Endothelial cell (in vitro differentiated cells): ENCODE results near the gene TMOD2. TPM values are rescaled to one million over a fixed set of nuclear protein-coding genes. Genes with fewer than 3 reads are reported as not detected.

ENCODE experiments used
- DNase-seq: peaks from one replicate; pipeline ENCODE4 v3.0.0; 2021; ENCODE audit warnings: low spot score
- H3K27ac Mint-ChIP-seq: one replicate; pipeline ENCODE4 v1.8.0; 2021; ENCODE audit warnings: mixed read lengths, inconsistent platforms; ENCODE audit not compliant: unreplicated experiment
- H3K27me3 Mint-ChIP-seq: one replicate; pipeline ENCODE4 v1.8.0; 2021; ENCODE audit warnings: mild to moderate bottlenecking, moderate library complexity, mixed read lengths, inconsistent platforms; ENCODE audit not compliant: unreplicated experiment
- H3K36me3 Mint-ChIP-seq: one replicate; pipeline ENCODE4 v1.8.0; 2021; ENCODE audit warnings: mild to moderate bottlenecking, low read depth, mixed read lengths, inconsistent platforms; ENCODE audit not compliant: unreplicated experiment
- H3K4me1 Mint-ChIP-seq: one replicate; pipeline ENCODE4 v1.8.0; 2021; ENCODE audit warnings: mild to moderate bottlenecking, mixed read lengths, inconsistent platforms; ENCODE audit not compliant: unreplicated experiment
- H3K4me3 Mint-ChIP-seq: one replicate; pipeline ENCODE4 v1.8.0; 2021; ENCODE audit warnings: mild to moderate bottlenecking, mixed read lengths, inconsistent platforms; ENCODE audit not compliant: unreplicated experiment
- H3K9me3 Mint-ChIP-seq: one replicate; pipeline ENCODE4 v1.8.0; 2021; ENCODE audit warnings: mixed read lengths, inconsistent platforms; ENCODE audit not compliant: unreplicated experiment
- CTCF ChIP-seq: fragments of 200-600 bp; sonication (generic); IDR thresholded peaks from one replicate; pipeline ENCODE4 v1.5.0; 2021; ENCODE audit warnings: antibody characterized with exemption; ENCODE audit not compliant: unreplicated experiment
- total RNA-seq: library from RNA; stranded (reverse); fragmentation: NEBNext Ultra II Directional; extraction: Animal tissue kit (Norgen Biotek cat#: 25700); gene quantifications from one replicate; pipeline ENCODE4 v1.2.1, GENCODE V29; 2021; ENCODE audit not compliant: unreplicated experiment

Gene TMOD2
- total RNA-seq, 1 donor from 2014 or later, result 118 TPM

- Mint-ChIP-seq H3K4me3 (peak overlapping the region; percentile 26), H3K9me3 (no peaks in the 10 kb centered on the region), H3K27ac (no peak overlapping the region), H3K4me1 (no peaks in the 10 kb centered on the region), H3K27me3 (no peaks in the 10 kb centered on the region), H3K36me3 (peaks cover 37% of the 10 kb centered on the region)
- no peak for DNase-seq
- no peak for TF ChIP-seq CTCF
These were observed 113.9 kb downstream of the TMOD2 start for GRCh38 chr15:51865317-51865716.

Other genes with a start within 250 kb of the TMOD2 start
- gene DMXL2, start 128.8 kb upstream of the TMOD2 start, total RNA-seq, result 33.1 TPM
- gene SCG3, start 70.1 kb upstream of the TMOD2 start, total RNA-seq, result 37.0 TPM
- 14.5 TPM for gene LYSMD2, start 13.9 kb upstream of the TMOD2 start, total RNA-seq
- 51.0 TPM for gene TMOD3, start 78.1 kb downstream of the TMOD2 start, total RNA-seq
- 25.5 TPM for gene LEO1, start 220.2 kb downstream of the TMOD2 start, total RNA-seq